ENCODE results near the gene SIRPB1. TPM values are rescaled to one million over a fixed set of nuclear protein-coding genes. Genes with fewer than 3 reads are reported as not detected.
"Not testable (repeated sequence)": the region's sequence is repeated elsewhere in the genome, so short reads cannot be mapped to it uniquely, and the experiment has no call there.

The SIRPB1 gene
- total RNA-seq, 1 experiment from 2014 or later = 6.8 TPM

GRCh38 chr20:1637226-1637625 lies 17.4 kb upstream of the SIRPB1 start:
- DNase-seq (ENCODE audit: low read depth) = no peak

GRCh38 chr20:1636621-1637020 lies 16.8 kb upstream of the SIRPB1 start:
- no peak for DNase-seq (ENCODE audit: low read depth)

GRCh38 chr20:1635291-1635979 lies 15.6 kb upstream of the SIRPB1 start:
- DNase-seq (ENCODE audit: low read depth) = no peak

GRCh38 chr20:1633535-1633934 lies 13.7 kb upstream of the SIRPB1 start:
- DNase-seq (ENCODE audit: low read depth) = peak; percentile 69

GRCh38 chr20:1632178-1632577 lies 12.4 kb upstream of the SIRPB1 start:
- DNase-seq (ENCODE audit: low read depth) = no peak

GRCh38 chr20:1631309-1632151 lies 11.7 kb upstream of the SIRPB1 start:
- DNase-seq (ENCODE audit: low read depth) = peak; percentile 69

- no peak for DNase-seq (ENCODE audit: low read depth)
These were observed 10.4 kb upstream of the SIRPB1 start for GRCh38 chr20:1630186-1630585.

- no peak for DNase-seq (ENCODE audit: low read depth)
These were observed 9.5 kb upstream of the SIRPB1 start for GRCh38 chr20:1629321-1629720.

GRCh38 chr20:1628621-1629020 lies 8.8 kb upstream of the SIRPB1 start:
- DNase-seq (ENCODE audit: low read depth) = no peak

- DNase-seq (ENCODE audit: low read depth) = peak; percentile 13
These were observed 7.4 kb upstream of the SIRPB1 start for GRCh38 chr20:1627200-1627550.

- peak; percentile 6 for DNase-seq (ENCODE audit: low read depth)
These were observed 6.9 kb upstream of the SIRPB1 start for GRCh38 chr20:1626528-1627199.

GRCh38 chr20:1625083-1625690 lies 5.4 kb upstream of the SIRPB1 start:
- no peak for DNase-seq (ENCODE audit: low read depth)

GRCh38 chr20:1623501-1624205 lies 3.8 kb upstream of the SIRPB1 start:
- no peak for DNase-seq (ENCODE audit: low read depth)

GRCh38 chr20:1622450-1622849 lies 2.6 kb upstream of the SIRPB1 start:
- DNase-seq (ENCODE audit: low read depth) = no peak

GRCh38 chr20:1621316-1621715 lies 1.5 kb upstream of the SIRPB1 start:
- DNase-seq (ENCODE audit: low read depth) = no peak

GRCh38 chr20:1618954-1619540 lies 762 bp downstream of the SIRPB1 start:
- DNase-seq (ENCODE audit: low read depth) = no peak

GRCh38 chr20:1618479-1618878 lies 1.3 kb downstream of the SIRPB1 start:
- no peak for DNase-seq (ENCODE audit: low read depth)

- no peak for DNase-seq (ENCODE audit: low read depth)
These were observed 2.9 kb downstream of the SIRPB1 start for GRCh38 chr20:1616858-1617434.

- DNase-seq (ENCODE audit: low read depth) = not testable (repeated sequence)
These were observed 9.4 kb downstream of the SIRPB1 start for GRCh38 chr20:1610404-1610803.

- not testable (repeated sequence) for DNase-seq (ENCODE audit: low read depth)
These were observed 11.0 kb downstream of the SIRPB1 start for GRCh38 chr20:1608678-1609347.
